ENCODE measurements around the gene RGPD5. TPM values are rescaled to one million over a fixed set of nuclear protein-coding genes. Genes with fewer than 3 reads are reported as not detected.
"Not testable (repeated sequence)": the region's sequence is repeated elsewhere in the genome, so short reads cannot be mapped to it uniquely, and the experiment has no call there.

RGPD5 gene
- total RNA-seq, 4 donors from 2014 or later, result 13.7 to 68.5 (median 18.8) TPM

GRCh38 chr2:109792659-109793058, 1.4 kb upstream of the RGPD5 start:
- DNase-seq (ENCODE audit: low spot score in 2 of 2); H3K4me3 ChIP-seq (ENCODE audit: low read depth, poor library complexity, severe bottlenecking); intact Hi-C loops (cut with DNase I; ENCODE audit: low total_unique reads): not testable (repeated sequence)
- WGBS, 2 donors, result no CpG with 5 or more reads among the region's 1 CpG

DNA sequence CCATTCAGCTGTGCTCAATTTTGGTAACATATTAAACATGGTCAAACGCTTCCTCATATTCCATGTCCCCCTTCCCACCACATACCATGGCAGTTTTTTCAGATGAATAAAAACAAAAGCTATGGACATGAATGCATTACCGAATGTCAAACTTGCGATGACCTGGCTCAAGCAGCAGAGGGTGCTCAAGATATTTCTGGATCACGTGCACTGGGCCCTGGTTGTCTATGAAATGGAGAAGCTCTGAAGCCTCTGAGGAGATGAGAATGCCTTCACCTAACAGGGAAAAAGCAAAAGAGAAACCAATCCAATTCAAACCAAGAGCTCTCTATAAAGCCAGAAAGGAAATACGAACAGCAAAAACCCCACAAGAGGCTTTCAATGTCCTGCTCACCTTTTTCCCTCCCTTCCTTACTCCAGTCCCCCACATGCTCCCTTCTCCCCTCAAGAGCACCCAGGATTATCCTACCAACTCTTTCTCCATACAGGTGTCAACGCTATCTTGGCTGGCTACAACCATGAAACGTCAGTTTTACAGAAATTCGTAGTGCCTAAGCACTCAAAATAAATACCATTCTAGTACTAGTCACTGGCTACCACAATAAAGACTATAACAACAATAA, 77.1 kb downstream of the RGPD5 start:
- WGBS, 2 donors, result no CpG with 5 or more reads among the region's 8 CpGs
- H3K4me3 ChIP-seq (ENCODE audit: low read depth, poor library complexity, severe bottlenecking); intact Hi-C loops (cut with DNase I; ENCODE audit: low total_unique reads); DNase-seq (ENCODE audit: low spot score in 2 of 2): not testable (repeated sequence)

GRCh38 chr2:109876625-109877024, 82.5 kb downstream of the RGPD5 start:
- no CpG with 5 or more reads among the region's 3 CpGs for WGBS, 2 donors
- intact Hi-C loops (cut with DNase I; ENCODE audit: low total_unique reads); H3K4me3 ChIP-seq (ENCODE audit: low read depth, poor library complexity, severe bottlenecking); DNase-seq (ENCODE audit: low spot score in 2 of 2): not testable (repeated sequence)

- WGBS, 2 donors, result no CpG with 5 or more reads among the region's 1 CpG
Observed at GRCh38 chr2:109882112-109882511, 88.0 kb downstream of the RGPD5 start.

DNA sequence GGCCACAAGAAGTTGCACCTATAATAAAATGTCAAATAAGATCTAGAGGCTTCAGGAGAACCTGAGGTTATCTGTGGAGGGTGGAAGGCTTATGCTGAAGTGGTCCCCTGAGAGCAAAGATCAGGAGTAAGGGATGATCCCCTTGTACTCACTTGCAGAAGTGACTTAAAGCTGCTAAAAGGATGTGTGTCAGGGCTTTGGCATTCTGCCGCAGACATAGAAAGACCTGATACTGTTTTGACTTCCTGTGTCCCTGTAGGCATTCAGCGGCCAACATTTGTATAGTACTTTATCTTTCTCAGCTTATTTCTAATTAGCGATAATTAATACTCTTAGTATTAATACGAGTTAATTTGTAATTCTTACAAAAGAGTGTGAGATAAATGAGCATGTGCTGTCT, 94.3 kb downstream of the RGPD5 start:
- WGBS, 2 donors, result no CpG with 5 or more reads among the region's 4 CpGs
- DNase-seq (ENCODE audit: low spot score in 2 of 2); intact Hi-C loops (cut with DNase I; ENCODE audit: low total_unique reads); H3K4me3 ChIP-seq (ENCODE audit: low read depth, poor library complexity, severe bottlenecking): not testable (repeated sequence)

More at GRCh38 chr2:109882112-109882511, 88.0 kb downstream of the RGPD5 start:
- intact Hi-C loops (cut with DNase I; ENCODE audit: low total_unique reads); H3K4me3 ChIP-seq (ENCODE audit: low read depth, poor library complexity, severe bottlenecking); DNase-seq (ENCODE audit: low spot score in 2 of 2): not testable (repeated sequence)

DNA sequence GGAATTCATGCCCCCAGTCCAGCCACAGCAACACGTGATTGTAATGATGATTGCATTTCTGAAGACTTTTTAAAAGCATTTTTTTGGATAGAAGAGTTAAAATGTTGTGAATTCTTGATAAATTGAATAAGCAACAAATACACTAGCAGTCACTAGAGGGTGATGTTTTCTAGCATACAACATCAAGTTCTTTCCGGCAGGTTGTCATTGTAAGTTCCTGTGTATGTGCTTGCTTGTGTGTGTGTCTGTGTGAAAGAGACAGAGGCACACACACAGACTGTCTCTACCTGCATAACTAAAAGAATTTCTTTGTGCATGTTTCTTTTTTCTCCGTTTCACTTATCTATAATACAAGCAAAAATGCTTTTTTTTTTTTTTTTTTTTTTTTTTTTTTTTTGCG, 95.8 kb downstream of the RGPD5 start:
- intact Hi-C loops (cut with DNase I; ENCODE audit: low total_unique reads); H3K4me3 ChIP-seq (ENCODE audit: low read depth, poor library complexity, severe bottlenecking); DNase-seq (ENCODE audit: low spot score in 2 of 2): not testable (repeated sequence)
- WGBS, 2 donors, result no CpG with 5 or more reads among the region's 4 CpGs

DNA sequence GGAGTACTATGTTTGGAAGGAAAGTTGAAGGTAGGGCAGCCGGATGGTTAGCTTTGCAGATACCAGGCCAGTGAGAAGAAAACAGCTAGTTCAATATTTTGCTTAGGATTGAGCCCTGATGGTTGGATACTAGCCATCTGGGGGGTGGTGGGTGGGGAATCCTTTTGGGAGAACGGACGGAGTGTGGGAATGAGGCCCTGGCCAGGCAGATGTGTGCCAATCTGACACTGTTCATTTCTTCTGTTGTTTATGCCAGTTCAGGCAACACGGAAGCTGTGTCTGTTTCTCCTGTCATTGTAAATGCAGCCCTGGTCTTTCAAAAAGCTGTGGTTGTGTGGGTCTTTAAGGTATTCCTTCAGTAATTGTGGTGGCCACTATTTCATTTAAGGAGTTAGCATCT, 96.9 kb downstream of the RGPD5 start:
- DNase-seq (ENCODE audit: low spot score in 2 of 2); intact Hi-C loops (cut with DNase I; ENCODE audit: low total_unique reads): not testable (repeated sequence)
- no CpG with 5 or more reads among the region's 4 CpGs for WGBS, 2 donors

DNA sequence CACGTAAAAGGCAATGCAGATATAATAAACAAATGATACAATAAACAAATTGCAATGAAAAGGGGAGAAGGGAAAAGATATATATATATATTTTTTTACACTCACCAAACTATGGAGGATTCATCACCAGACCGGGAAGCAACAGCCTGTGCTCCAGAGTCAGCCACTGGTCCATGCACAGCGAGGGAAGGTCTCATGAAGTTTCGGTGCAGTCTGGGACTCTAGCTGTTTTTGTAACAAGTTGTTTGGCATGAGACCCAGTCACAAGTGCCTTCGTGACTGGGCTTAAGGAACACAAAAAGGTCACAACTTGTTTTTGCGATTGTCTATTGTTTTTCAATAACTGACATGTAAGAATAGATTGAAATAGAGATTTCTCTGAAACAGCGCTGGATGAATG, 99.6 kb downstream of the RGPD5 start:
- H3K4me3 ChIP-seq (ENCODE audit: low read depth, poor library complexity, severe bottlenecking); DNase-seq (ENCODE audit: low spot score in 2 of 2); intact Hi-C loops (cut with DNase I; ENCODE audit: low total_unique reads): not testable (repeated sequence)
- WGBS, 2 donors, result no CpG with 5 or more reads among the region's 7 CpGs

More for the DNA sequence above, 96.9 kb downstream of the RGPD5 start:
- H3K4me3 ChIP-seq (ENCODE audit: low read depth, poor library complexity, severe bottlenecking), result not testable (repeated sequence)

DNA sequence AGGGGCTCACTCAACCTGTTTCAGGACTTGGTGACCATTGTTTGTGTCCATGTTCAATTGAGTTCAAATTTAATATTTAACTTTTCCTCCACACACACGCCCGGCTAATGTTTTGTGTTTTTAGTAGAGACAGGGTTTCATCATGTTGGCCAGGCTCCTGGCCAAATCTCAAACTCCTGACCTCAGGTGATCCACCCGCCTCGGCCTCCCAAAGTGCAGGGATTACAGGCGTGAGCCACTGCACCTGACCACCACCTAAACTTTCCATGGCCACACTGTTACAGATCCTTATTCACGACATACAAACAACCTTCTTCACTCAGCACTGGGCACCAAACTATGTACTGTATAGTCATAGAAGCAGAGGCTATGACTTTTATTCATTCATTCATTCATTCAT, 100.0 kb downstream of the RGPD5 start:
- H3K4me3 ChIP-seq (ENCODE audit: low read depth, poor library complexity, severe bottlenecking); intact Hi-C loops (cut with DNase I; ENCODE audit: low total_unique reads); DNase-seq (ENCODE audit: low spot score in 2 of 2): not testable (repeated sequence)
- no CpG with 5 or more reads among the region's 6 CpGs for WGBS, 2 donors

- no CpG with 5 or more reads among the region's 3 CpGs for WGBS, 2 donors
Observed at GRCh38 chr2:109895090-109895869, 101.2 kb downstream of the RGPD5 start.

GRCh38 chr2:109896212-109896611, 102.1 kb downstream of the RGPD5 start:
- intact Hi-C loops (cut with DNase I; ENCODE audit: low total_unique reads); DNase-seq (ENCODE audit: low spot score in 2 of 2); H3K4me3 ChIP-seq (ENCODE audit: low read depth, poor library complexity, severe bottlenecking): not testable (repeated sequence)
- WGBS, 2 donors, result no CpG with 5 or more reads among the region's 4 CpGs

More at GRCh38 chr2:109895090-109895869, 101.2 kb downstream of the RGPD5 start:
- DNase-seq (ENCODE audit: low spot score in 2 of 2); H3K4me3 ChIP-seq (ENCODE audit: low read depth, poor library complexity, severe bottlenecking); intact Hi-C loops (cut with DNase I; ENCODE audit: low total_unique reads): not testable (repeated sequence)

DNA sequence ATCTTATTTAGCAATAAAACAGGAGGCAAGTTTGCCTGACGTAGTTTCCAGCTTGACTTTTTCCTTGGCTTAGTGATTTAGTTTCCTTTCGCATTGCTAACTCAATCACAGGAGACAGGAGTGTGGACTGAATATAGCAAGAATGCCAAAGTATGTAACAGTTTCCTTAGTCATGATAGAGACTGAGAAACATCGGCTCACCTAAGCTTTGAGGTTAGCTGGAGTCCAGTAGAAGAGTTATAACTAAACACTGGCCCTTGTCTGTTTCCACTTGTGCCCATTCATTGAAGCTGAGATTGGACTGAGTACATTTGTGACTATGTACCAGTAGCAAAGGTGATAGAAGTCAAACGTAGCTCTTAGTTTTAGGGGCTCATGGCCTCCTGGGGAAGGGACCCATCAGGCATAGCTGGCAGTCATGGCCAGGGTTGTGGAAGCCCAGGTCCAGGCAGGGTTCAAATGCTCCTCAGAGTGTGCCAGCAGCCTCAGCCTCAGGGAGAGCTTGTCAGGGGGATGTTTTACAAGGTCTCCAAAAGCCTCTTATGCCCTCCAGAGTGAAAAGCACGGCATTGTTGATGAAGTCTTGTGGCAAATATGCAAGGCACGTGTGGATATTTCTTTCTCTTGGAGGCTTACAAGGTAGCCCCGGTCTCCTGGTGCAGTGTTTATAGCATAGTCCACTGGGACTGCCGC, 103.8 kb downstream of the RGPD5 start:
- no CpG with 5 or more reads among the region's 8 CpGs for WGBS, 2 donors
- DNase-seq (ENCODE audit: low spot score in 2 of 2); intact Hi-C loops (cut with DNase I; ENCODE audit: low total_unique reads); H3K4me3 ChIP-seq (ENCODE audit: low read depth, poor library complexity, severe bottlenecking): not testable (repeated sequence)

DNA sequence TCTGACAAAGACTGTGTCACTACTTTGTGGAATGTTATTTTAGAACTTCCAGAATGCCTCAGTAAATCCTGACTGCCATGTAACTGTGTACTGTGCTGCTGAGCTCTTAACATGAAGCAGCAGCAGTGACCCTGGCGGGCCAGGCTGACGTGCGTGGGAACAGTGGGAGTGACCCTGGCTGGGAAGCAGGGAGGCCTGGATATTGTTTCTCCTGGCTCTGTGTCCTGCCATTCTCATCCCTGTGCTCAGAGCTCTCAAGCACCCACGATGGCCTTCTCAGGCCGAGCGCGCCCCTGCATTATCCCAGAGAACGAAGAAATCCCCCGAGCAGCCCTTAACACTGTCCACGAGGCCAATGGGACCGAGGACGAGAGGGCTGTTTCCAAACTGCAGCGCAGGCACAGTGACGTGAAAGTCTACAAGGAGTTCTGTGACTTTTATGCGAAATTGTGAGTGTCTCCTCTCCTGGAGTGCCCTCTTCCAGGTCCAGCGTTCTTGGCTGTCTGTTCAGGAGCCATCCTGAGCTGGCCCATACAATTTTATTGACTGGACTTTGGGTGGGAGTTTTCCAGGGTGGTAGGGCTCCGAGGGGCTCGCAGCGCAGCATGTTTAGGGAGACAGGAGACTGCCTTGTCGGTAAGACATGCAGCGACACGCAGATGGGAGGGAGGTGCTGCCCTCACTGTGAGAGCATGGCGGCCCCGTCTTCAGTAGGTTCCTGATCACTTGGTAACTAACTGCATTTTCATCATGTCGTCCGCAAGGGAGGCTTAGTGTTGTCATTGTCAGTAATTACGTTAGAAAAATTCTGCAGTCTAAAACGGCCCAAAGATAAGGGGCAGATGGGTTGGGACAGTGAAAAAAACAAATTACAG, 104.6 kb downstream of the RGPD5 start, which contains the start of gene LIMS3:
TSS of gene LIMS3 (plus strand) at position 227 of the 875 bp plus-strand sequence. CDS start at position 268, 41 bp downstream.
- no CpG with 5 or more reads among the region's 28 CpGs for WGBS, 2 donors
- intact Hi-C loops (cut with DNase I; ENCODE audit: low total_unique reads); H3K4me3 ChIP-seq (ENCODE audit: low read depth, poor library complexity, severe bottlenecking); DNase-seq (ENCODE audit: low spot score in 2 of 2): not testable (repeated sequence)

GRCh38 chr2:109905796-109906195, 111.7 kb downstream of the RGPD5 start:
- H3K4me3 ChIP-seq (ENCODE audit: low read depth, poor library complexity, severe bottlenecking); intact Hi-C loops (cut with DNase I; ENCODE audit: low total_unique reads); DNase-seq (ENCODE audit: low spot score in 2 of 2): not testable (repeated sequence)
- WGBS, 2 donors, result no CpG with 5 or more reads among the region's 8 CpGs
